NT2/D1 (cell line): ENCODE data around the gene TMED3.

Experiments used
- SUZ12 ChIP-seq: IDR thresholded peaks from 2 replicates; pipeline ENCODE4 v1.6.1; 2011; ENCODE audit not compliant: insufficient read length, insufficient read depth; ENCODE audit errors: extremely low read depth
- YY1 ChIP-seq: IDR thresholded peaks from 2 replicates; pipeline ENCODE4 v1.6.1; 2011; ENCODE audit not compliant: insufficient read length, insufficient read depth

- TF ChIP-seq SUZ12 (no peak), YY1 (no peak)
These were observed 2.0 kb upstream of the TMED3 start for GRCh38 chr15:79308874-79309273.
